ENCODE data around the gene THAP11. TPM values are rescaled to one million over a fixed set of nuclear protein-coding genes. Genes with fewer than 3 reads are reported as not detected.
A peak's percentile ranks its signal among the peaks of the same experiment; 100 is the strongest.

THAP11 gene
- polyA plus RNA-seq, 1 donor from 2014 or later = 42.6 TPM

GRCh38 chr16:67872131-67872630, 30.1 kb downstream of the THAP11 start:
- Histone ChIP-seq H3K9ac (ENCODE audit: low read length) (peak overlapping the region; percentile 88), H3K79me2 (replicated peaks; ENCODE audit: insufficient read depth, low read length) (peaks cover 26% of the 10 kb centered on the region), H3F3A (ENCODE audit: insufficient read depth, low read length, poor library complexity, severe bottlenecking) (no peaks in the 10 kb centered on the region), H3K27ac (ENCODE audit: low read length) (peak overlapping the region; percentile 60), H3K36me3 (ENCODE audit: insufficient read depth, low read length) (no peaks in the 10 kb centered on the region), H3K9me2 (ENCODE audit: insufficient read depth, low read length) (no peaks in the 10 kb centered on the region), H4K20me1 (ENCODE audit: insufficient read depth) (no peaks in the 10 kb centered on the region), H2AFZ (ENCODE audit: low read depth, low read length) (no peak overlapping the region), H3K4me3 (ENCODE audit: low read length) (peak overlapping the region; percentile 87), H3K9me3 (ENCODE audit: low read length) (no peaks in the 10 kb centered on the region), H3K4me2 (ENCODE audit: low read length) (peak overlapping the region; percentile 72), H3K27me3 (ENCODE audit: insufficient read depth, low read depth, low read length) (no peaks in the 10 kb centered on the region)
- TF ChIP-seq TAF1 (IDR thresholded peaks at IDR 0.05; ENCODE audit: low read depth) (no peak), SMC3 (conservative IDR thresholded peaks at IDR 0.05; ENCODE audit: poor library complexity) (no peak), RAD21 (conservative IDR thresholded peaks at IDR 0.05) (no peak), POLR2AphosphoS5 (IDR thresholded peaks at IDR 0.05) (no peak), CTCF (IDR thresholded peaks at IDR 0.05; ENCODE audit: poor library complexity, severe bottlenecking) (no peak), REST (IDR thresholded peaks at IDR 0.05; ENCODE audit: borderline replicate concordance) (no peak), EZH2 (IDR thresholded peaks at IDR 0.05; ENCODE audit: borderline replicate concordance, insufficient read depth, low read length, poor library complexity, severe bottlenecking) (no peak), EP300 (conservative IDR thresholded peaks at IDR 0.05; ENCODE audit: poor library complexity, severe bottlenecking) (no peak), MXI1 (conservative IDR thresholded peaks at IDR 0.05; ENCODE audit: poor library complexity, severe bottlenecking) (no peak)

GRCh38 chr16:67872631-67873434, 30.7 kb downstream of the THAP11 start, which contains the start of gene EDC4:
Gene EDC4, plus strand, starts transcription at chr16:67873052. Its CDS starts 210 bp downstream, at chr16:67873262.
- no peaks in the 10 kb centered on the region for H3K27me3 ChIP-seq (ENCODE audit: insufficient read depth, low read depth, low read length)
- H3K9me2 ChIP-seq (ENCODE audit: insufficient read depth, low read length) = no peaks in the 10 kb centered on the region
- no peaks in the 10 kb centered on the region for H3K9me3 ChIP-seq (ENCODE audit: low read length)
- H3F3A ChIP-seq (ENCODE audit: insufficient read depth, low read length, poor library complexity, severe bottlenecking) = no peaks in the 10 kb centered on the region
- H3K4me3 ChIP-seq (ENCODE audit: low read length) = peak within 1 kb of the TSS; percentile 87
- H2AFZ ChIP-seq (ENCODE audit: low read depth, low read length) = peak within 1 kb of the TSS; percentile 41
- peak within 1 kb of the TSS; percentile 88 for H3K9ac ChIP-seq (ENCODE audit: low read length)
- H3K79me2 ChIP-seq (replicated peaks; ENCODE audit: insufficient read depth, low read length) = peaks cover 26% of the 10 kb centered on the region
- no peaks in the 10 kb centered on the region for H3K36me3 ChIP-seq (ENCODE audit: insufficient read depth, low read length)
- peak within 1 kb of the TSS; percentile 72 for H3K4me2 ChIP-seq (ENCODE audit: low read length)
- TF ChIP-seq CTCF (IDR thresholded peaks at IDR 0.05; ENCODE audit: poor library complexity, severe bottlenecking) = no peak
- no peak for TF ChIP-seq SMC3 (conservative IDR thresholded peaks at IDR 0.05; ENCODE audit: poor library complexity)
- peak; percentile 71 for TF ChIP-seq MXI1 (conservative IDR thresholded peaks at IDR 0.05; ENCODE audit: poor library complexity, severe bottlenecking)
- peak; percentile 26 for TF ChIP-seq EP300 (conservative IDR thresholded peaks at IDR 0.05; ENCODE audit: poor library complexity, severe bottlenecking)
- TF ChIP-seq TAF1 (IDR thresholded peaks at IDR 0.05; ENCODE audit: low read depth) = no peak
- TF ChIP-seq POLR2AphosphoS5 (IDR thresholded peaks at IDR 0.05) = peak; percentile 84
- TF ChIP-seq RAD21 (conservative IDR thresholded peaks at IDR 0.05) = no peak
- no peak for TF ChIP-seq EZH2 (IDR thresholded peaks at IDR 0.05; ENCODE audit: borderline replicate concordance, insufficient read depth, low read length, poor library complexity, severe bottlenecking)
- TF ChIP-seq REST (IDR thresholded peaks at IDR 0.05; ENCODE audit: borderline replicate concordance) = no peak
- no peaks in the 10 kb centered on the region for H4K20me1 ChIP-seq (ENCODE audit: insufficient read depth)
- H3K27ac ChIP-seq (ENCODE audit: low read length) = peak within 1 kb of the TSS; percentile 60

Measured in neural cell (in vitro differentiated cells).